Effector memory CD4-positive, alpha-beta T cell (primary cell): ENCODE data around the gene PKHD1.
"Not testable (repeated sequence)": the region's sequence is repeated elsewhere in the genome, so short reads cannot be mapped to it uniquely, and the experiment has no call there.

Source experiments
- DNase-seq, 3 donors: peaks; one replicate each; pipeline ENCODE4 v3.0.0-alpha.2; 2020
- H3K27ac ChIP-seq: 2 replicates; pipeline ENCODE4 v1.7.0; 2013; ENCODE audit warnings: mild to moderate bottlenecking, low read length, moderate library complexity; ENCODE audit not compliant: insufficient read depth, poor library complexity, severe bottlenecking
- H3K27me3 ChIP-seq: replicated peaks from 2 replicates; pipeline ENCODE4 v1.7.0; 2013; ENCODE audit warnings: mild to moderate bottlenecking, low read length; ENCODE audit not compliant: insufficient read depth, control insufficient read depth, poor library complexity, severe bottlenecking
- H3K36me3 ChIP-seq: 2 replicates; pipeline ENCODE4 v1.7.0; 2013; ENCODE audit warnings: mild to moderate bottlenecking, low read length, moderate library complexity; ENCODE audit not compliant: control insufficient read depth, insufficient read depth
- H3K4me1 ChIP-seq: 2 replicates; pipeline ENCODE4 v1.7.0; 2013; ENCODE audit warnings: low read length, mild to moderate bottlenecking; ENCODE audit not compliant: control insufficient read depth, insufficient read depth, poor library complexity, severe bottlenecking
- H3K4me3 ChIP-seq: 2 replicates; pipeline ENCODE4 v1.7.0; 2013; ENCODE audit warnings: low read length, low read depth, mild to moderate bottlenecking; ENCODE audit not compliant: insufficient read depth, poor library complexity, severe bottlenecking
- H3K9me3 ChIP-seq: 2 replicates; pipeline ENCODE4 v1.7.0; 2013; ENCODE audit warnings: mild to moderate bottlenecking, low read length, moderate library complexity; ENCODE audit not compliant: control insufficient read depth

PKHD1 gene

GRCh38 chr6:52009466-52010140 is 77.8 kb downstream of the PKHD1 start:
- Histone ChIP-seq H3K27ac (no peak overlapping the region), H3K36me3 (no peaks in the 10 kb centered on the region), H3K27me3 (no peaks in the 10 kb centered on the region), H3K4me3 (no peak overlapping the region), H3K4me1 (no peaks in the 10 kb centered on the region), H3K9me3 (no peaks in the 10 kb centered on the region)
- no peak for DNase-seq

DNA sequence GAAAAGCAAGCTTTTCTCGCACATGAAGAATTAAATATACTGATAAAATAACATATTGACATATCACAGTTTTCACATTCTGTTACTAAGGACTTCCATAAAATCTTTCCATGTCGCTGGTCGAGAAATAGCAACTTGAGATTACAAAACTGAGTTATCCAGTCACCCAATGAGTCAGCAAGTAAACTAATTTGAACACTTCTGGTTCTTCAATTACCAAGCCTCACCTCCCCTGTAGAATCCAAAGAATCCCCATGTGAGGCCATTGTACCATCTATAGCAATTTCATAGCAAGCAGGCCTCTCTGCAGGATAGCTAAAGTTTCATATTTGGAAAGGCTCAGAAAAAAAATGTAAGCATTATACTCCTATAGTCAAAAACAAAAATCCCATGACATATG is 87.3 kb downstream of the PKHD1 start:
- H3K27me3 ChIP-seq = no peaks in the 10 kb centered on the region
- DNase-seq = no peak
- H3K4me1 ChIP-seq = no peaks in the 10 kb centered on the region
- no peaks in the 10 kb centered on the region for H3K36me3 ChIP-seq
- no peak overlapping the region for H3K27ac ChIP-seq
- H3K4me3 ChIP-seq = no peak overlapping the region
- H3K9me3 ChIP-seq = no peaks in the 10 kb centered on the region

DNA sequence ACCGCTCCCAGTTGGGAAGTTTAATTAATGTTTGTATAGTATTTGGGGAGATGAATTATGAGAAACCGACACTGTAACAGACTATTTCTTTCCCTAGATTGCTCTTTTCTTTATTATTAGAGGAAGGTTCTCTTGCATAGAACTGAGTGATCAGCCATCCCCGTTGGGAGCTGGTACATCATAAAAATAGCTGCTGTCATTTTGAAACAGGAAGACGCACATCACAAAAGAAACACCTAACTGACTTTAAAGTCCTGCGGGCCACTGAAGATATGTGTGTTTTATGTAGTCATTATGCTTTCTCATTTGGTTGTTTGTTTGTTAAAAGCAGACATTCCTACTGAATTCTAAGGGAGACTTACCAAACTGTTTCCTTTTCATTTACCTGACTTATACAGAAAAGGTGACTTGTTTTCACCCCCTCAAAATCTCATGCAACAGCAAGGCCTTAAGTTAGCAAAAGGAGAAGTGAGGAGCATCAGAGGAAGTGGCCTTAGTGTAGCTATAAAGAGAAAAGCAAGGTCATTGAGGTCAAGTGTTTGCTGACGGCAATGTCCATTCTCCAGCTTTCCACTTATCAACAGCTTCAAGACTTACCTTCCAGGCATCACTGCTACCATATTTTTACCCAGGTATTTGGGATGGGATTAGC is 91.0 kb downstream of the PKHD1 start:
- Histone ChIP-seq H3K27me3 (no peaks in the 10 kb centered on the region), H3K4me1 (no peaks in the 10 kb centered on the region), H3K36me3 (no peaks in the 10 kb centered on the region), H3K27ac (no peak overlapping the region), H3K9me3 (no peaks in the 10 kb centered on the region), H3K4me3 (no peak overlapping the region)
- DNase-seq = no peak

DNA sequence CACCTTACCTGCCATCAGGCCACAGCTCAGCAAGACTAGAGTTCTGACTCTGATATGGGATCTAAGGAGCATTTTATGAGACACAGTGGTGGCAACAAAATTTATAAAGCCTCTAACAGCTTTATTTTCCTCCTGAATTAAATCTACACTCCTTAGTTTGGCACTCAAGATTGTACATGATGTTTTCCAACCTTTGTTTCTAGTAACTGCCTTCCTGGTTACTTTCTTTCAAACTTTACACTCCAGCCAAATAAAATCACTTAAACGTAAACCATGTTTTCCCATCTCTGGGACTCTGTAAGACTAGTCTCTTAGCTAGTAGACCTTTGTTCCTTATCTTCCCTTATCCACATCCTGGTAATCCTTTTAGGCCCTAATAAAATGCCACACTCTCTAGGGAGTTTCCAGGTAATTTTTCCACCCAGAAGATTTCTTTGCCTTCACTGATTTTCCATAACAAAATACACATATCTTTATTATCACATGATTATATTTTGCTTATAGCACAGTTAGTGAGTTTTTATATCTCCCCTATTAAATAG is 92.1 kb downstream of the PKHD1 start:
- Histone ChIP-seq H3K27ac (no peak overlapping the region), H3K36me3 (no peaks in the 10 kb centered on the region), H3K27me3 (no peaks in the 10 kb centered on the region), H3K4me1 (no peaks in the 10 kb centered on the region), H3K4me3 (no peak overlapping the region), H3K9me3 (no peaks in the 10 kb centered on the region)
- no peak for DNase-seq

DNA sequence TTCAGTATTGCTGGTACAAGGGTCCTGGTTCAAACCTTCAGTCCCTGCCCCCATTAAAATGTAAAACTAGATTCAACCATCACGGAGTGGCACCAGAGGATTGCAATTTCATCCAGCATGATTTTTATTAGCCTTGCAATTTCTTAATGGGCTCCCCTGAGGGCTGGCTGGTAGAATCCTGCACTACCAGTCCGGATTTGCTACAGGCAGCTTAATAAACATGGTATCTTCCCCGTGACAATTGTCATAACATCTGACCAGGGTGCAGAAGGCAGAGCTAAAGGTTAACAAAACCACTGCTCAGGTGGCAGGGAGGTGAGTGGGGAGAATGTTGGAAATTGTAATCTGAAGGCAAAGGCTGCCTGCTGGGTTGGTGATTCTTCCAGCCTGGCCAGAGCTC is 94.5 kb downstream of the PKHD1 start:
- Histone ChIP-seq H3K27me3 (no peaks in the 10 kb centered on the region), H3K36me3 (no peaks in the 10 kb centered on the region), H3K27ac (no peak overlapping the region), H3K4me3 (no peak overlapping the region), H3K9me3 (no peaks in the 10 kb centered on the region), H3K4me1 (no peaks in the 10 kb centered on the region)
- no peak for DNase-seq

DNA sequence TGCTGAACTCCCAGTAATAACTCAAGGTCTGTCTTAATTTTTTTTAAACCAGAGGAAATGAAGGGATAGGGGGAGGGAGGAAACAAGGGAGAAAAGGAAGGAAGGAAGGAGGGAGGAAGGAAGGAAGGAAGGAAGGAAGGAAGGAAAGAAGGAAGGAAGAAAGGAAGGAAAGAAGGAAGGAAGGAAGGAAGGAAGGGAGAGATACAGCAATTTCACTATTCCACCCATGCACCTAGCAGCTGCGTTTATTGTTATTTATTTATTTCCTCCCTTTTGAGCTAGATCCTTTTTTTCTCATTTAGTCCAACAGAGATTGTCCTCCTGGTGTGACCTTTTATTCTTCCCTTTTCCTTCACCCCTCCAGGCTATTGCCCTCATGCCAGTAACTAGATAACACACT is 97.6 kb downstream of the PKHD1 start:
- Histone ChIP-seq H3K27ac (no peak overlapping the region), H3K4me1 (no peaks in the 10 kb centered on the region), H3K4me3 (no peak overlapping the region), H3K36me3 (no peaks in the 10 kb centered on the region), H3K27me3 (no peaks in the 10 kb centered on the region), H3K9me3 (no peaks in the 10 kb centered on the region)
- DNase-seq = no peak

GRCh38 chr6:51986864-51987263 is 100.5 kb downstream of the PKHD1 start:
- Histone ChIP-seq H3K27me3 (no peaks in the 10 kb centered on the region), H3K27ac (no peak overlapping the region), H3K36me3 (no peaks in the 10 kb centered on the region), H3K9me3 (no peaks in the 10 kb centered on the region), H3K4me3 (no peak overlapping the region), H3K4me1 (no peaks in the 10 kb centered on the region)
- no peak for DNase-seq

DNA sequence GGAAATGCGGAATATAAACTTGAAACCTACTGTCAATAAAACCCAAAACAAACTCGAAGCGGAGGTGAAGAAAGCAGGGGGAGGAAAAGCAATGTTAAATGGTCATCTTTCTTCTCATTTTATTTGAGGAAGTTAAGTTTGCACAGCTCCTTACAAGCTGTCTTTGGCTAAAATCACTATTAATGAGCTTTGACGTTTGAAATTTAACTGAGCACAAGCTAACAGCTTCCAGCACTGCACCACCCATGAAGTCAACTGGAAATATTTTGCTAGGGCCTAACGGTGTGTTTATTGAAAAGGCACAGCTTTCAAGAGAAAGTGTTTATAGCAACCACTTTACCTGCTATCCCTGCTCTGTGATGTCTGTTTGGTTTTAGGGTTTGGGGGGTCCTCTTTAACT is 103.8 kb downstream of the PKHD1 start:
- no peaks in the 10 kb centered on the region for H3K9me3 ChIP-seq
- no peaks in the 10 kb centered on the region for H3K27me3 ChIP-seq
- no peak overlapping the region for H3K27ac ChIP-seq
- no peak overlapping the region for H3K4me3 ChIP-seq
- no peaks in the 10 kb centered on the region for H3K36me3 ChIP-seq
- no peaks in the 10 kb centered on the region for H3K4me1 ChIP-seq
- DNase-seq = no peak

- H3K27me3 ChIP-seq, H3K4me3 ChIP-seq: not testable (repeated sequence)
These were observed 104.7 kb downstream of the PKHD1 start for GRCh38 chr6:51982695-51983094.

DNA sequence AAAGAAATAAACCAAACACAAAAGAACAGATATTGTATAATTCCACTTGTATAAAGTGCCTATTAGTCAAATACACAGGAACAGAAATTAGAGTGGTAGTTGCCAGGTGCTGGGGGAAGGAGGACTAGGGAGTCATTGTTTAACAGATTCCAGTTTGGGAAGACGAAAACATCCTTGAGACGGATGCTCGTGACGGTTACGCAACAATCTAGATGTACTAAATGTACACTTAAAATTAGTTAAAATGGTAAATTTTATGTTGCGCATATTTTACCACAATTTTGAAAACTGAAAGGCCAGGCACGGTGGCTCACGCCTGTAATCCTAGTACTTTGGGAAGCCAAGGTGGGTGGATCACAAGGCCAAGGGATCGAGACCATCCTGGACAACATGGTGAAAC is 111.0 kb downstream of the PKHD1 start:
- Histone ChIP-seq H3K36me3 (no peaks in the 10 kb centered on the region), H3K27me3 (no peaks in the 10 kb centered on the region), H3K9me3 (no peaks in the 10 kb centered on the region), H3K4me1 (no peaks in the 10 kb centered on the region), H3K27ac (no peak overlapping the region), H3K4me3 (no peak overlapping the region)
- no peak for DNase-seq

More at GRCh38 chr6:51982695-51983094, 104.7 kb downstream of the PKHD1 start:
- not testable (repeated sequence) for H3K27ac ChIP-seq, H3K9me3 ChIP-seq, H3K4me1 ChIP-seq, DNase-seq, H3K36me3 ChIP-seq
